Measurements from ENCODE around the gene TIGD1.

Gene TIGD1

GRCh38 chr2:232569541-232569940 lies 19.2 kb upstream of the TIGD1 start:
- DNase-seq = no peak

- no peak for DNase-seq
Measured at GRCh38 chr2:232568161-232568560, 17.8 kb upstream of the TIGD1 start.

- no peak for DNase-seq
Measured at GRCh38 chr2:232567721-232568120, 17.4 kb upstream of the TIGD1 start.

- no peak for DNase-seq
Measured at GRCh38 chr2:232563580-232563979, 13.2 kb upstream of the TIGD1 start.

- DNase-seq = no peak
Measured at GRCh38 chr2:232562515-232563151, 12.3 kb upstream of the TIGD1 start.

- DNase-seq = no peak
Measured at GRCh38 chr2:232556426-232556825, 6.1 kb upstream of the TIGD1 start.

- DNase-seq = no peak
Measured at GRCh38 chr2:232551776-232552175, 1.4 kb upstream of the TIGD1 start.

- no peak for DNase-seq
Measured at GRCh38 chr2:232551250-232551638, 887 bp upstream of the TIGD1 start.

GRCh38 chr2:232549655-232550353 lies 553 bp downstream of the TIGD1 start:
- no peak for DNase-seq

GRCh38 chr2:232547991-232548390 lies 2.4 kb downstream of the TIGD1 start:
- no peak for DNase-seq

- DNase-seq = no peak
Measured at GRCh38 chr2:232545511-232546375, 4.6 kb downstream of the TIGD1 start.

- DNase-seq = no peak
Measured at GRCh38 chr2:232544674-232545073, 5.7 kb downstream of the TIGD1 start.

- no peak for DNase-seq
Measured at GRCh38 chr2:232543928-232544631, 6.3 kb downstream of the TIGD1 start.

GRCh38 chr2:232543491-232543890 lies 6.9 kb downstream of the TIGD1 start:
- DNase-seq = no peak

GRCh38 chr2:232542715-232543467 lies 7.5 kb downstream of the TIGD1 start:
- DNase-seq = no peak

- DNase-seq = no peak
Measured at GRCh38 chr2:232541961-232542714, 8.2 kb downstream of the TIGD1 start.

- no peak for DNase-seq
Measured at GRCh38 chr2:232541195-232541960, 9.0 kb downstream of the TIGD1 start.

GRCh38 chr2:232540441-232541041 lies 9.8 kb downstream of the TIGD1 start:
- DNase-seq = no peak

- no peak for DNase-seq
Measured at GRCh38 chr2:232539298-232540231, 10.8 kb downstream of the TIGD1 start, which contains the start of gene CHRNG. Gene CHRNG, plus strand, starts transcription at chr2:232539692. Its CDS starts 56 bp downstream, at chr2:232539748.

All from NCI-H345 (cell line).